Measurements from ENCODE around the gene FRS3. TPM values are rescaled to one million over a fixed set of nuclear protein-coding genes. Genes with fewer than 3 reads are reported as not detected.

The FRS3 gene
- total and polyA plus RNA-seq, 9 of the 15 experiments (the other 6 are each of a cell fraction or from before 2014, with no cell fraction given) = 0.03 to 3.7 (median 1.6) TPM

DNA sequence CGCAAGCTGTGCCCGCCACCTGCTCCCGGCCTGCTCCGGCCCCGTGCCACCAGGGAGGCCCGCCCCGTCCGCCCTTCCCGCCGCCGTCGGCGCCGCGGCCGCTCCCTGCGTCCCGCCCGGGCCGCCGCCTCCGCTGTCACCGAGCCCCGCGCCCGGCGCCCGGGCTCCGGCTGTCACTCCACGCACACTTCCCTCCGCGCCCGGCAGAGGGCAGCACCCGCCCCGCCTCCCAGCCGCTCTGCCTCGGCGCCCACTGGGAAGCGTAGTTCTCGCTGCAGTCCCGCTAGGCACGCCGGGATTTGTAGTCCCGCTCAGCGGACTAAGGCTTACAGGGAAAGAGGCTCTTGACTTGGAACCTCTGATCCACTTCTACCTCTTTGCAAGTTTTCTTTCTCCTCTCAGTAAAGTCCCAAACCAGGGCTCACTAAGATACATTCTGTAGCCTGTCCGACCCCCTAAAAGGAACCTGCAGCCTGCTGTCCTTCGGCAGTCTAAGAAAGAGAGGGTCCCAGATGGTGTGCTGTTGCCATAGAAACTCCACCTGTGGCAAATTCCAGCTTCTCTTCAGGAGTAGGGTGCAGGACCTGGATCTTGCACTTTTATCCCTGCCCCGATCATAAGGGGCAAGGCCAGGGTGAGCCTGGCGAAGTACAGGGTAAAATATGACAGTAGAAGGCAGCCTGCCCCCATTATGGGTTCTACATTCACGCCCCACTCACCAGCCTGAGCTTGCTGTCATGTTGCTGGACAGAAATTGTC lies 44.1 kb downstream of the FRS3 start, which contains the start of gene TFEB (continued):
- peak; percentile 98 for TF ChIP-seq SIX5 (IDR thresholded peaks at IDR 0.05; ENCODE audit: borderline replicate concordance in 1 of 2, insufficient read depth in 1 of 2, low read depth in 1 of 2, low read length in 2 of 2)
- TF ChIP-seq MTA3 (IDR thresholded peaks at IDR 0.05; ENCODE audit: borderline replicate concordance) = 0 out of 2 replicates have a peak, but pooled peaks have one; percentile 51
- peak; percentile 43 for TF ChIP-seq ETV5 (CRISPR knock-in tag; IDR thresholded peaks at IDR 0.05; ENCODE audit: low read depth)
- TF ChIP-seq FOXK1 (CRISPR knock-in tag; IDR thresholded peaks at IDR 0.05; ENCODE audit: borderline replicate concordance) = peak; percentile 45; the same call in 1 of the 2 replicates
- TF ChIP-seq JUN (IDR thresholded peaks at IDR 0.05; ENCODE audit: borderline replicate concordance, low read depth, low read length) = 0 out of 2 replicates have a peak, but pooled peaks have one; percentile 32
- no peak for TF ChIP-seq JUN (CRISPR knock-in tag; IDR thresholded peaks at IDR 0.05; ENCODE audit: borderline replicate concordance)
- TF ChIP-seq U2AF1 (optimal IDR thresholded peaks at IDR 0.05; ENCODE audit: low read depth, low read length) = no peak
- no peak for TF ChIP-seq BRD9 (IDR thresholded peaks at IDR 0.05; ENCODE audit: low read depth, partially characterized antibody)
- peak; percentile 99 for TF ChIP-seq ETS1 (conservative IDR thresholded peaks at IDR 0.05; ENCODE audit: control insufficient read depth, low read depth, low read length)
- TF ChIP-seq ETV6 (IDR thresholded peaks at IDR 0.05; ENCODE audit: borderline replicate concordance in 1 of 2, low read depth in 2 of 2, low read length in 1 of 2) = 0 out of 4 replicates have a peak, but pooled peaks of 1 of the 2 experiments have one; percentile 53
- TF ChIP-seq ETV6 (CRISPR knock-in tag; IDR thresholded peaks at IDR 0.05; ENCODE audit: borderline replicate concordance) = no peak
- TF ChIP-seq RBM15 (IDR thresholded peaks at IDR 0.05; ENCODE audit: insufficient read depth, low read length) = no peak
- no peak for TF ChIP-seq ZNF212 (CRISPR knock-in tag; IDR thresholded peaks at IDR 0.05)
- TF ChIP-seq, protein P1, sequence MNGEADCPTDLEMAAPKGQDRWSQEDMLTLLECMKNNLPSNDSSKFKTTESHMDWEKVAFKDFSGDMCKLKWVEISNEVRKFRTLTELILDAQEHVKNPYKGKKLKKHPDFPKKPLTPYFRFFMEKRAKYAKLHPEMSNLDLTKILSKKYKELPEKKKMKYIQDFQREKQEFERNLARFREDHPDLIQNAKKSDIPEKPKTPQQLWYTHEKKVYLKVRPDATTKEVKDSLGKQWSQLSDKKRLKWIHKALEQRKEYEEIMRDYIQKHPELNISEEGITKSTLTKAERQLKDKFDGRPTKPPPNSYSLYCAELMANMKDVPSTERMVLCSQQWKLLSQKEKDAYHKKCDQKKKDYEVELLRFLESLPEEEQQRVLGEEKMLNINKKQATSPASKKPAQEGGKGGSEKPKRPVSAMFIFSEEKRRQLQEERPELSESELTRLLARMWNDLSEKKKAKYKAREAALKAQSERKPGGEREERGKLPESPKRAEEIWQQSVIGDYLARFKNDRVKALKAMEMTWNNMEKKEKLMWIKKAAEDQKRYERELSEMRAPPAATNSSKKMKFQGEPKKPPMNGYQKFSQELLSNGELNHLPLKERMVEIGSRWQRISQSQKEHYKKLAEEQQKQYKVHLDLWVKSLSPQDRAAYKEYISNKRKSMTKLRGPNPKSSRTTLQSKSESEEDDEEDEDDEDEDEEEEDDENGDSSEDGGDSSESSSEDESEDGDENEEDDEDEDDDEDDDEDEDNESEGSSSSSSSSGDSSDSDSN (IDR thresholded peaks at IDR 0.05; ENCODE audit: borderline replicate concordance in 1 of 2, low read depth in 2 of 2, low read length in 2 of 2) = peak in 1 of 2 experiments; percentile 76; a peak in 1 of 4 replicates
- TF ChIP-seq, protein P2, sequence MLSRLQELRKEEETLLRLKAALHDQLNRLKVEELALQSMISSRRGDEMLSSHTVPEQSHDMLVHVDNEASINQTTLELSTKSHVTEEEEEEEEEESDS (CRISPR knock-in tag; IDR thresholded peaks at IDR 0.05) = no peak
- TF ChIP-seq, protein P3, sequence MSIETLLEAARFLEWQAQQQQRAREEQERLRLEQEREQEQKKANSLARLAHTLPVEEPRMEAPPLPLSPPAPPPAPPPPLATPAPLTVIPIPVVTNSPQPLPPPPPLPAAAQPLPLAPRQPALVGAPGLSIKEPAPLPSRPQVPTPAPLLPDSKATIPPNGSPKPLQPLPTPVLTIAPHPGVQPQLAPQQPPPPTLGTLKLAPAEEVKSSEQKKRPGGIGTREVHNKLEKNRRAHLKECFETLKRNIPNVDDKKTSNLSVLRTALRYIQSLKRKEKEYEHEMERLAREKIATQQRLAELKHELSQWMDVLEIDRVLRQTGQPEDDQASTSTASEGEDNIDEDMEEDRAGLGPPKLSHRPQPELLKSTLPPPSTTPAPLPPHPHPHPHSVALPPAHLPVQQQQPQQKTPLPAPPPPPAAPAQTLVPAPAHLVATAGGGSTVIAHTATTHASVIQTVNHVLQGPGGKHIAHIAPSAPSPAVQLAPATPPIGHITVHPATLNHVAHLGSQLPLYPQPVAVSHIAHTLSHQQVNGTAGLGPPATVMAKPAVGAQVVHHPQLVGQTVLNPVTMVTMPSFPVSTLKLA (conservative IDR thresholded peaks at IDR 0.05) = peak in 1 of 2 experiments; percentile 59; a peak in 3 of 4 replicates
- TF ChIP-seq, protein P4, sequence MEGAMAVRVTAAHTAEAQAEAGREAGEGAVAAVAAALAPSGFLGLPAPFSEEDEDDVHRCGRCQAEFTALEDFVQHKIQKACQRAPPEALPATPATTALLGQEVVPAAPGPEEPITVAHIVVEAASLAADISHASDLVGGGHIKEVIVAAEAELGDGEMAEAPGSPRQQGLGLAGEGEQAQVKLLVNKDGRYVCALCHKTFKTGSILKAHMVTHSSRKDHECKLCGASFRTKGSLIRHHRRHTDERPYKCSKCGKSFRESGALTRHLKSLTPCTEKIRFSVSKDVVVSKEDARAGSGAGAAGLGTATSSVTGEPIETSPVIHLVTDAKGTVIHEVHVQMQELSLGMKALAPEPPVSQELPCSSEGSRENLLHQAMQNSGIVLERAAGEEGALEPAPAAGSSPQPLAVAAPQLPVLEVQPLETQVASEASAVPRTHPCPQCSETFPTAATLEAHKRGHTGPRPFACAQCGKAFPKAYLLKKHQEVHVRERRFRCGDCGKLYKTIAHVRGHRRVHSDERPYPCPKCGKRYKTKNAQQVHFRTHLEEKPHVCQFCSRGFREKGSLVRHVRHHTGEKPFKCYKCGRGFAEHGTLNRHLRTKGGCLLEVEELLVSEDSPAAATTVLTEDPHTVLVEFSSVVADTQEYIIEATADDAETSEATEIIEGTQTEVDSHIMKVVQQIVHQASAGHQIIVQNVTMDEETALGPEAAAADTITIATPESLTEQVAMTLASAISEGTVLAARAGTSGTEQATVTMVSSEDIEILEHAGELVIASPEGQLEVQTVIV (CRISPR knock-in tag; IDR thresholded peaks at IDR 0.05; ENCODE audit: borderline replicate concordance) = no peak

Data from K562 (cell line).